Body of pancreas (tissue), 4 donors: ENCODE data around the gene PKNOX2.

Source experiments
- POLR2A ChIP-seq, 3 donors: fragments of 450-650 bp; IDR thresholded peaks; one replicate each; pipeline ENCODE4 v1.6.1; 2016; ENCODE audit warnings: antibody characterized with exemption in 3 of 3, mild to moderate bottlenecking in 2 of 3
- TF ChIP-seq, protein P1 (sequence below), 7 experiments: fragments of 450-650 bp in 4 of 7; fragments of 200-600 bp in 3 of 7; sonication (generic) in 3 of 7; IDR thresholded peaks; one replicate each; pipeline ENCODE4 v1.5.1; 2016 to 2019; ENCODE audit warnings: antibody characterized with exemption in 7 of 7

DNA sequence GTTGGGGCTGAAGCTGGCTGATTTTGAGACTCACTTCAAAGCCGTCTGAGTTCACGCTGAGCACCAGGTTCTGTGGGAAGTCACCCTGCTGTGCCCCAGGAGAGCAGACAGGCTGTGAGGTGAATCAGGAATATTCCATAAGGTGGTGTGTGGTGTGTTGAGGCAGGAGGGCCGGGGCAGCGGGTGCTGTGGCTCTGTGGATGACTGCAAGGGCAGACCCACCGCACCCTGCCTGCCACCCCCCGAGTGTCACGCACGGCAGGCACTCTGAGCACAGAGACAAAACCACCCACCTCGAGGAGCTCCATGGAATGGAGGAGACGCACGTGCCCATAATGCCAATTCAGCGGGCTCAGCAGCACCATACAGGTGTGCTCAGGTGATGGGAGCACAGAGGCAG is 147.8 kb downstream of the PKNOX2 start:
- TF ChIP-seq, protein P1, sequence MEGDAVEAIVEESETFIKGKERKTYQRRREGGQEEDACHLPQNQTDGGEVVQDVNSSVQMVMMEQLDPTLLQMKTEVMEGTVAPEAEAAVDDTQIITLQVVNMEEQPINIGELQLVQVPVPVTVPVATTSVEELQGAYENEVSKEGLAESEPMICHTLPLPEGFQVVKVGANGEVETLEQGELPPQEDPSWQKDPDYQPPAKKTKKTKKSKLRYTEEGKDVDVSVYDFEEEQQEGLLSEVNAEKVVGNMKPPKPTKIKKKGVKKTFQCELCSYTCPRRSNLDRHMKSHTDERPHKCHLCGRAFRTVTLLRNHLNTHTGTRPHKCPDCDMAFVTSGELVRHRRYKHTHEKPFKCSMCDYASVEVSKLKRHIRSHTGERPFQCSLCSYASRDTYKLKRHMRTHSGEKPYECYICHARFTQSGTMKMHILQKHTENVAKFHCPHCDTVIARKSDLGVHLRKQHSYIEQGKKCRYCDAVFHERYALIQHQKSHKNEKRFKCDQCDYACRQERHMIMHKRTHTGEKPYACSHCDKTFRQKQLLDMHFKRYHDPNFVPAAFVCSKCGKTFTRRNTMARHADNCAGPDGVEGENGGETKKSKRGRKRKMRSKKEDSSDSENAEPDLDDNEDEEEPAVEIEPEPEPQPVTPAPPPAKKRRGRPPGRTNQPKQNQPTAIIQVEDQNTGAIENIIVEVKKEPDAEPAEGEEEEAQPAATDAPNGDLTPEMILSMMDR (IDR thresholded peaks at IDR 0.05): no peak
- TF ChIP-seq POLR2A (IDR thresholded peaks at IDR 0.05): no peak
